Fibroblast of pulmonary artery (primary cell): Measurements from ENCODE around the gene STXBP6.

Experiments used
- DNase-seq: peaks from one replicate; pipeline ENCODE4 v3.0.0-alpha.2; 2010; ENCODE audit warnings: low read depth
- H3K4me3 ChIP-seq: replicated peaks from 2 replicates; pipeline ENCODE4 v1.5.1; 2011; ENCODE audit warnings: low read depth, mild to moderate bottlenecking, control low read depth, low read length, moderate library complexity
- CTCF ChIP-seq: IDR thresholded peaks from 2 replicates; pipeline ENCODE4 v1.5.1; 2011; ENCODE audit warnings: mild to moderate bottlenecking, control low read depth, low read length, inconsistent platforms; ENCODE audit errors: missing control alignments

Gene STXBP6

GRCh38 chr14:24954700-24955037, 95.3 kb downstream of the STXBP6 start:
- no peak for TF ChIP-seq CTCF

GRCh38 chr14:24954037-24954699, 95.8 kb downstream of the STXBP6 start:
- no peak for DNase-seq
- no peak for TF ChIP-seq CTCF
- H3K4me3 ChIP-seq: no peak overlapping the region

More at GRCh38 chr14:24954700-24955037, 95.3 kb downstream of the STXBP6 start:
- DNase-seq: no peak
- H3K4me3 ChIP-seq: no peak overlapping the region

- no peak for TF ChIP-seq CTCF
- no peak for DNase-seq
- H3K4me3 ChIP-seq: no peak overlapping the region
These were observed 96.9 kb downstream of the STXBP6 start for GRCh38 chr14:24952851-24953666.

GRCh38 chr14:24948261-24948847, 101.6 kb downstream of the STXBP6 start:
- no peak overlapping the region for H3K4me3 ChIP-seq
- TF ChIP-seq CTCF: no peak
- DNase-seq: no peak

- H3K4me3 ChIP-seq: no peak overlapping the region
- no peak for TF ChIP-seq CTCF
- DNase-seq: no peak
These were observed 102.8 kb downstream of the STXBP6 start for GRCh38 chr14:24947131-24947530.

GRCh38 chr14:24944800-24945199, 105.1 kb downstream of the STXBP6 start:
- H3K4me3 ChIP-seq: no peak overlapping the region
- TF ChIP-seq CTCF: no peak

More at GRCh38 chr14:24944800-24945199, 105.1 kb downstream of the STXBP6 start:
- no peak for DNase-seq
